WTC11 (cell line): ENCODE measurements around the gene DEDD2. TPM values are rescaled to one million over a fixed set of nuclear protein-coding genes. Genes with fewer than 3 reads are reported as not detected.

Experiments
- ATAC-seq: fragments of 200-7000 bp; cut with Tn5 transposase; 2 replicates; pipeline ENCODE4 v1.10.0; 2021; ENCODE audit warnings: mild to moderate bottlenecking, moderate library complexity
- CTCF ChIA-PET: fragments of 300-600 bp; sonication (Branson Sonifier 250); formaldehyde crosslinking; loops from one replicate; lab custom pipeline; 2021; ENCODE audit warnings: antibody characterized with exemption; lab: Charles Lee
- POLR2A ChIA-PET: fragments of 350-600 bp; sonication (Branson Sonifier 250); formaldehyde crosslinking; loops from one replicate; lab custom pipeline; 2021; ENCODE audit warnings: antibody characterized with exemption; lab: Charles Lee
- DNase-seq: peaks from one replicate; pipeline ENCODE4 v3.0.0; 2021; ENCODE audit warnings: low spot score
- H3K27ac Mint-ChIP-seq: 2 replicates; pipeline ENCODE4 v1.8.0; 2021; ENCODE audit warnings: mixed read lengths
- H3K27me3 Mint-ChIP-seq: 2 replicates; pipeline ENCODE4 v1.8.0; 2021; ENCODE audit warnings: low read depth, mild to moderate bottlenecking, moderate library complexity, mixed read lengths
- H3K36me3 Mint-ChIP-seq: 2 replicates; pipeline ENCODE4 v1.8.0; 2021; ENCODE audit warnings: mixed read lengths
- H3K4me1 Mint-ChIP-seq: 2 replicates; pipeline ENCODE4 v1.8.0; 2022; ENCODE audit warnings: mixed read lengths
- H3K4me3 Mint-ChIP-seq: 2 replicates; pipeline ENCODE4 v1.8.0; 2021; ENCODE audit warnings: mild to moderate bottlenecking, moderate library complexity, mixed read lengths
- H3K9me3 Mint-ChIP-seq: 2 replicates; pipeline ENCODE4 v1.8.0; 2021; ENCODE audit warnings: mixed read lengths
- CREB1 ChIP-seq: sonication (generic); formaldehyde crosslinking; IDR thresholded peaks from 2 replicates; pipeline ENCODE4 v1.8.0; 2023; ENCODE audit warnings: mild to moderate bottlenecking, missing genetic modification reagents
- ESRRA ChIP-seq: sonication (generic); formaldehyde crosslinking; IDR thresholded peaks from 2 replicates; pipeline ENCODE4 v1.8.1; 2022; ENCODE audit warnings: mild to moderate bottlenecking, missing genetic modification reagents, borderline replicate concordance
- GABPB1 ChIP-seq: sonication (generic); formaldehyde crosslinking; IDR thresholded peaks from 2 replicates; pipeline ENCODE4 v1.8.1; 2023; ENCODE audit warnings: mild to moderate bottlenecking, missing genetic modification reagents
- SP1 ChIP-seq: sonication (generic); formaldehyde crosslinking; conservative IDR thresholded peaks from 2 replicates; pipeline ENCODE4 v1.8.1; 2022; ENCODE audit warnings: missing genetic modification reagents
- TEAD1 ChIP-seq: sonication (generic); formaldehyde crosslinking; IDR thresholded peaks from 2 replicates; pipeline ENCODE4 v1.8.0; 2022; ENCODE audit warnings: mild to moderate bottlenecking, missing genetic modification reagents
- ZNF232 ChIP-seq: sonication (generic); formaldehyde crosslinking; IDR thresholded peaks from 2 replicates; pipeline ENCODE4 v1.8.0; 2022; ENCODE audit warnings: mild to moderate bottlenecking, missing genetic modification reagents
- total RNA-seq: library from RNA; stranded (reverse); gene quantifications from 3 replicates; pipeline ENCODE4 v1.2.3, GENCODE V29; 2021
- TF ChIP-seq, protein P1 (sequence below): fragments of 250-450 bp; sonication (Bioruptor Pico); IDR thresholded peaks from 2 replicates; pipeline ENCODE4 v1.9.0; 2021; ENCODE audit warnings: mild to moderate bottlenecking
- TF ChIP-seq, protein P2 (sequence below): sonication (generic); formaldehyde crosslinking; IDR thresholded peaks from 2 replicates; pipeline ENCODE4 v1.8.0; 2022; ENCODE audit warnings: mild to moderate bottlenecking, missing genetic modification reagents
- TF ChIP-seq, protein P3 (sequence below): fragments of 200-600 bp; IDR thresholded peaks from 2 replicates; pipeline ENCODE4 v1.8.0; 2022; ENCODE audit warnings: antibody characterized with exemption
- TF ChIP-seq, protein P4 (sequence below): sonication (generic); formaldehyde crosslinking; IDR thresholded peaks from 2 replicates; pipeline ENCODE4 v1.8.1; 2023; ENCODE audit warnings: mild to moderate bottlenecking, missing genetic modification reagents, borderline replicate concordance
- TF ChIP-seq, protein P5 (sequence below): sonication (generic); formaldehyde crosslinking; IDR thresholded peaks from 2 replicates; pipeline ENCODE4 v1.8.1; 2022; ENCODE audit warnings: missing genetic modification reagents, borderline replicate concordance
- TF ChIP-seq, protein P6 (sequence below): sonication (generic); formaldehyde crosslinking; IDR thresholded peaks from 2 replicates; pipeline ENCODE4 v1.8.1; 2022; ENCODE audit warnings: mild to moderate bottlenecking, moderate library complexity, missing genetic modification reagents

Gene DEDD2
- total RNA-seq, 1 experiment from 2014 or later, result 37.7 TPM

DNA sequence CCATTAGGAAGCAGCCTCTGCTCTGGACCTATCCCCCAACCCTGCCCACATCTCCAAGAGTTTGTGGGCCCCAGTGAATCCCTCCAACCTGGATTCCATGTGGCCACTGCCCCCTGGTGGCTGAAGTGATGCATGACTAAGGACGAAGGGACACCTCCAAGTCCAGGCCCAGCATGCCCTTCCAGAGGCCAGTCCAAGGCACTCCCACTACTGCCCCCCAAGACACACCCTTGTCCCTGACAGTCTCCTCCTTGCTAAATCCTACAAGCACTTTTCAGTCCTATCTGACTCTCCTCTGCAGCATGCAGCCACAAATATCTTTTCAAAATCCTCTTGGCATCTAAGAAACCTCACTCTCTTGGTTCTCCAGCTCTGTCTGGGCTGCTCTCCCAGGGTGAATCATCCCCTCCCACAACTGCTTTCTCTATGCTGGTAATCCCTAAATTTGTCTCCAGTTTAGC lies 33.0 kb downstream of the DEDD2 start (continued):
- TF ChIP-seq, protein P1, sequence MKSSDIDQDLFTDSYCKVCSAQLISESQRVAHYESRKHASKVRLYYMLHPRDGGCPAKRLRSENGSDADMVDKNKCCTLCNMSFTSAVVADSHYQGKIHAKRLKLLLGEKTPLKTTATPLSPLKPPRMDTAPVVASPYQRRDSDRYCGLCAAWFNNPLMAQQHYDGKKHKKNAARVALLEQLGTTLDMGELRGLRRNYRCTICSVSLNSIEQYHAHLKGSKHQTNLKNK (CRISPR knock-in tag), result no peak
- TF ChIP-seq CREB1 (CRISPR knock-in tag), result no peak
- TF ChIP-seq, protein P2, sequence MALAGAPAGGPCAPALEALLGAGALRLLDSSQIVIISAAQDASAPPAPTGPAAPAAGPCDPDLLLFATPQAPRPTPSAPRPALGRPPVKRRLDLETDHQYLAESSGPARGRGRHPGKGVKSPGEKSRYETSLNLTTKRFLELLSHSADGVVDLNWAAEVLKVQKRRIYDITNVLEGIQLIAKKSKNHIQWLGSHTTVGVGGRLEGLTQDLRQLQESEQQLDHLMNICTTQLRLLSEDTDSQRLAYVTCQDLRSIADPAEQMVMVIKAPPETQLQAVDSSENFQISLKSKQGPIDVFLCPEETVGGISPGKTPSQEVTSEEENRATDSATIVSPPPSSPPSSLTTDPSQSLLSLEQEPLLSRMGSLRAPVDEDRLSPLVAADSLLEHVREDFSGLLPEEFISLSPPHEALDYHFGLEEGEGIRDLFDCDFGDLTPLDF (CRISPR knock-in tag), result no peak
- TF ChIP-seq, protein P3, sequence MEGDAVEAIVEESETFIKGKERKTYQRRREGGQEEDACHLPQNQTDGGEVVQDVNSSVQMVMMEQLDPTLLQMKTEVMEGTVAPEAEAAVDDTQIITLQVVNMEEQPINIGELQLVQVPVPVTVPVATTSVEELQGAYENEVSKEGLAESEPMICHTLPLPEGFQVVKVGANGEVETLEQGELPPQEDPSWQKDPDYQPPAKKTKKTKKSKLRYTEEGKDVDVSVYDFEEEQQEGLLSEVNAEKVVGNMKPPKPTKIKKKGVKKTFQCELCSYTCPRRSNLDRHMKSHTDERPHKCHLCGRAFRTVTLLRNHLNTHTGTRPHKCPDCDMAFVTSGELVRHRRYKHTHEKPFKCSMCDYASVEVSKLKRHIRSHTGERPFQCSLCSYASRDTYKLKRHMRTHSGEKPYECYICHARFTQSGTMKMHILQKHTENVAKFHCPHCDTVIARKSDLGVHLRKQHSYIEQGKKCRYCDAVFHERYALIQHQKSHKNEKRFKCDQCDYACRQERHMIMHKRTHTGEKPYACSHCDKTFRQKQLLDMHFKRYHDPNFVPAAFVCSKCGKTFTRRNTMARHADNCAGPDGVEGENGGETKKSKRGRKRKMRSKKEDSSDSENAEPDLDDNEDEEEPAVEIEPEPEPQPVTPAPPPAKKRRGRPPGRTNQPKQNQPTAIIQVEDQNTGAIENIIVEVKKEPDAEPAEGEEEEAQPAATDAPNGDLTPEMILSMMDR, result peak; percentile 93
- peak; percentile 61; the same call in 1 of the 2 replicates for TF ChIP-seq TEAD1
- TF ChIP-seq, protein P4, sequence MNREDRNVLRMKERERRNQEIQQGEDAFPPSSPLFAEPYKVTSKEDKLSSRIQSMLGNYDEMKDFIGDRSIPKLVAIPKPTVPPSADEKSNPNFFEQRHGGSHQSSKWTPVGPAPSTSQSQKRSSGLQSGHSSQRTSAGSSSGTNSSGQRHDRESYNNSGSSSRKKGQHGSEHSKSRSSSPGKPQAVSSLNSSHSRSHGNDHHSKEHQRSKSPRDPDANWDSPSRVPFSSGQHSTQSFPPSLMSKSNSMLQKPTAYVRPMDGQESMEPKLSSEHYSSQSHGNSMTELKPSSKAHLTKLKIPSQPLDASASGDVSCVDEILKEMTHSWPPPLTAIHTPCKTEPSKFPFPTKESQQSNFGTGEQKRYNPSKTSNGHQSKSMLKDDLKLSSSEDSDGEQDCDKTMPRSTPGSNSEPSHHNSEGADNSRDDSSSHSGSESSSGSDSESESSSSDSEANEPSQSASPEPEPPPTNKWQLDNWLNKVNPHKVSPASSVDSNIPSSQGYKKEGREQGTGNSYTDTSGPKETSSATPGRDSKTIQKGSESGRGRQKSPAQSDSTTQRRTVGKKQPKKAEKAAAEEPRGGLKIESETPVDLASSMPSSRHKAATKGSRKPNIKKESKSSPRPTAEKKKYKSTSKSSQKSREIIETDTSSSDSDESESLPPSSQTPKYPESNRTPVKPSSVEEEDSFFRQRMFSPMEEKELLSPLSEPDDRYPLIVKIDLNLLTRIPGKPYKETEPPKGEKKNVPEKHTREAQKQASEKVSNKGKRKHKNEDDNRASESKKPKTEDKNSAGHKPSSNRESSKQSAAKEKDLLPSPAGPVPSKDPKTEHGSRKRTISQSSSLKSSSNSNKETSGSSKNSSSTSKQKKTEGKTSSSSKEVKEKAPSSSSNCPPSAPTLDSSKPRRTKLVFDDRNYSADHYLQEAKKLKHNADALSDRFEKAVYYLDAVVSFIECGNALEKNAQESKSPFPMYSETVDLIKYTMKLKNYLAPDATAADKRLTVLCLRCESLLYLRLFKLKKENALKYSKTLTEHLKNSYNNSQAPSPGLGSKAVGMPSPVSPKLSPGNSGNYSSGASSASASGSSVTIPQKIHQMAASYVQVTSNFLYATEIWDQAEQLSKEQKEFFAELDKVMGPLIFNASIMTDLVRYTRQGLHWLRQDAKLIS (CRISPR knock-in tag), result no peak
- no peak for TF ChIP-seq ESRRA (CRISPR knock-in tag)
- 0 out of 2 replicates have a peak, but pooled peaks have one; percentile 40 for TF ChIP-seq SP1 (CRISPR knock-in tag)
- TF ChIP-seq GABPB1 (CRISPR knock-in tag), result no peak
- TF ChIP-seq, protein P5, sequence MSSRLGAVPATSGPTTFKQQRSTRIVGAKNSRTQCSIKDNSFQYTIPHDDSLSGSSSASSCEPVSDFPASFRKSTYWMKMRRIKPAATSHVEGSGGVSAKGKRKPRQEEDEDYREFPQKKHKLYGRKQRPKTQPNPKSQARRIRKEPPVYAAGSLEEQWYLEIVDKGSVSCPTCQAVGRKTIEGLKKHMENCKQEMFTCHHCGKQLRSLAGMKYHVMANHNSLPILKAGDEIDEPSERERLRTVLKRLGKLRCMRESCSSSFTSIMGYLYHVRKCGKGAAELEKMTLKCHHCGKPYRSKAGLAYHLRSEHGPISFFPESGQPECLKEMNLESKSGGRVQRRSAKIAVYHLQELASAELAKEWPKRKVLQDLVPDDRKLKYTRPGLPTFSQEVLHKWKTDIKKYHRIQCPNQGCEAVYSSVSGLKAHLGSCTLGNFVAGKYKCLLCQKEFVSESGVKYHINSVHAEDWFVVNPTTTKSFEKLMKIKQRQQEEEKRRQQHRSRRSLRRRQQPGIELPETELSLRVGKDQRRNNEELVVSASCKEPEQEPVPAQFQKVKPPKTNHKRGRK (CRISPR knock-in tag), result no peak
- no peak for TF ChIP-seq ZNF232 (CRISPR knock-in tag)

DNA sequence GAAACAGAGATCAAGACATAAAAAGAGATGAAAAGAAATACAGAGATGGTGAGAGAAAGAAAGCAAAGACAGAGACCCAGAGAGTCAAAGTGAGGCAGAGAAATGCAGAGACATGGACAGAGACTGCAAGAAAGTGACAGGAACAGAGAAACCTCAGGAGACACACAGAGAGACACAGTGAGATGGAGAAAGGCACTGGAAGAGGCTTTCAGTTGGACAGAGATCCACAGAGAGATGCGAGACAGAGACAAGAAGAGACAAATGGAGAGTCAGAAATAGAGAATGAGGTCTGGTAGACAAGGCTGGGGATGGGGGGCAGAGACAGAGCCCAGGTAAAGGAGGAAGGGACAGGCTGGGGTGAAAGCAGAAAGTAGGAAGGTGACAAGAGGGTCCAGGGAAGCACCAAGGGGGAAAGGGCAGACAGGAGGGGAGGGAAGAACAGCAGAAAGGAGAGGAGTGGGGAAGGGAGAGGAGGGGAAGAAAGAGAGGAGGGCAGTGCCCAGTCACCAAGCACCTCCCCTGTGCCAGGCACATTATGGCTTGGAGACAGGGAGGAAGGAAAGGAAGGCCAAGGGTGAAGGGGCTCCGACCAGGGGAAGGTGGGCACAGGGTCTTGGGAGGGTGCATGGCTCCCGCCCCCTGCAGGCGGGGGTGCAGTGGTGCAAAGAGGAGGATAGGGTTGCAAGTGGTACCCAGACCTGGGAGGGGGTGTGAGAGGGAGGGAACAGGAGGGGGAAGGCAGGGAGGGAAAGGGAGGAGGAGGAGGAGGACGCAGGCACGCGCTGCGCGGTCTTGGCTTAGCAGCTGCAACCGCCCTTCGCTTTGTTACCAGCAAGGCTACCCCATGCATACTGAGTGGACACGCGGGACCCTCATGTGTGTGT lies 38.4 kb downstream of the DEDD2 start:
- Mint-ChIP-seq H3K27me3 (peaks cover 38% of the 10 kb centered on the region), H3K4me3 (no peak overlapping the region), H3K27ac (no peak overlapping the region), H3K9me3 (no peaks in the 10 kb centered on the region), H3K4me1 (peaks cover 18% of the 10 kb centered on the region), H3K36me3 (no peaks in the 10 kb centered on the region)
- TF ChIP-seq, protein P6, sequence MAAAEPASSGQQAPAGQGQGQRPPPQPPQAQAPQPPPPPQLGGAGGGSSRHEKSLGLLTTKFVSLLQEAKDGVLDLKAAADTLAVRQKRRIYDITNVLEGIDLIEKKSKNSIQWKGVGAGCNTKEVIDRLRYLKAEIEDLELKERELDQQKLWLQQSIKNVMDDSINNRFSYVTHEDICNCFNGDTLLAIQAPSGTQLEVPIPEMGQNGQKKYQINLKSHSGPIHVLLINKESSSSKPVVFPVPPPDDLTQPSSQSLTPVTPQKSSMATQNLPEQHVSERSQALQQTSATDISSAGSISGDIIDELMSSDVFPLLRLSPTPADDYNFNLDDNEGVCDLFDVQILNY (CRISPR knock-in tag), result no peak
- TF ChIP-seq, protein P3, result peak; percentile 60
- peak; percentile 64 for ATAC-seq
- POLR2A ChIA-PET, result no interaction called here
- CTCF ChIA-PET, result interaction anchor here (0.6 to 1.5 kb wide), 2 partner anchors 39 to 47 kb away, joined by 3 to 4 read pairs; no protein-coding TSS in a partner anchor
- peak; percentile 73 for DNase-seq
